SK-N-SH (cell line): ENCODE data around the gene GRIP1.

ENCODE experiments used
- EP300 ChIP-seq, 2 experiments: IDR thresholded peaks; 2 replicates each; pipeline versions ENCODE4 v1.4.0 to v1.6.1; 2012; ENCODE audit warnings: borderline replicate concordance in 1 of 2, low read depth in 1 of 2, low read length in 1 of 2
- EZH2phosphoT487 ChIP-seq: fragments of 200-600 bp; sonication (generic); IDR thresholded peaks from 2 replicates; pipeline ENCODE4 v1.6.1; 2017; ENCODE audit warnings: low read depth, mixed run types, mild to moderate bottlenecking, antibody characterized with exemption, moderate library complexity, borderline replicate concordance
- JUND ChIP-seq: IDR thresholded peaks from 2 replicates; pipeline ENCODE4 v1.4.0; 2012
- POLR2AphosphoS5 ChIP-seq: IDR thresholded peaks from 2 replicates; pipeline ENCODE4 v1.6.1; 2012; ENCODE audit warnings: low read depth, low read length
- RAD21 ChIP-seq: IDR thresholded peaks from 2 replicates; pipeline ENCODE4 v1.6.1; 2012; ENCODE audit warnings: mild to moderate bottlenecking, low read length
- SMC3 ChIP-seq: IDR thresholded peaks from 2 replicates; pipeline ENCODE4 v1.6.1; 2012; ENCODE audit warnings: low read depth, low read length, improper control_type of control experiment
- TAF1 ChIP-seq: IDR thresholded peaks from 2 replicates; pipeline ENCODE4 v1.6.1; 2012; ENCODE audit warnings: low read depth, mild to moderate bottlenecking, low read length, moderate library complexity, borderline replicate concordance
- TCF12 ChIP-seq: IDR thresholded peaks from 2 replicates; pipeline ENCODE4 v1.4.0; 2012
- YY1 ChIP-seq: IDR thresholded peaks from 2 replicates; pipeline ENCODE4 v1.4.0; 2012; ENCODE audit warnings: low read depth, mild to moderate bottlenecking
- TF ChIP-seq, protein P1 (sequence below): fragments of 200-600 bp; sonication (generic); IDR thresholded peaks from 2 replicates; pipeline ENCODE4 v1.6.1; 2017; ENCODE audit warnings: antibody characterized with exemption, mild to moderate bottlenecking, moderate library complexity
- TF ChIP-seq, protein P2 (sequence below): IDR thresholded peaks from 2 replicates; pipeline ENCODE4; 2012
- TF ChIP-seq, protein P3 (sequence below): fragments of 150-350 bp; IDR thresholded peaks from 2 replicates; pipeline ENCODE4 v1.6.1; 2017; ENCODE audit warnings: antibody characterized with exemption, low read length, low read depth, borderline replicate concordance
- TF ChIP-seq, protein P4 (sequence below): IDR thresholded peaks from 2 replicates; pipeline ENCODE4 v1.4.0; 2012; ENCODE audit warnings: low read depth
- TF ChIP-seq, protein P5 (sequence below): IDR thresholded peaks from 2 replicates; pipeline ENCODE4 v1.4.0; 2012; ENCODE audit warnings: low read depth, borderline replicate concordance

DNA sequence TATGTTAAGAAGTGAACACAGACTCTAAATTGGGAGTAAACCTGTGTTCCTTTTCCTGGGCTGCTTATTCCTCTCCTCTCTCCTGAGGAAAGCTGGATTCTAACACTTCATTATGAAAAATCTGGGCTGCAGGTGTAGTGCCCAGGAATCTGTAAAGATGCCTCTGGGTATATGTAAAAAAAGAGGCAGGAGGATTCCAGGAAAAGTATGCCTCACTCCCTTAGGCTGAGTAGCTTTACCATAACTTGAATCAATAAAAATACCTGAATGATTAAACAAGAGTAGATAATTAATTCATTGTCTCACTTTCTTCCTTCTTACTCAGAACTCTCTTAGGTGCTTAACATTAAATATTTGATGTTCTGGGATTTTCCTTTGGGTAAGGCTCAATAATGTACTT lies 185.1 kb downstream of the GRIP1 start:
- TF ChIP-seq, protein P1, sequence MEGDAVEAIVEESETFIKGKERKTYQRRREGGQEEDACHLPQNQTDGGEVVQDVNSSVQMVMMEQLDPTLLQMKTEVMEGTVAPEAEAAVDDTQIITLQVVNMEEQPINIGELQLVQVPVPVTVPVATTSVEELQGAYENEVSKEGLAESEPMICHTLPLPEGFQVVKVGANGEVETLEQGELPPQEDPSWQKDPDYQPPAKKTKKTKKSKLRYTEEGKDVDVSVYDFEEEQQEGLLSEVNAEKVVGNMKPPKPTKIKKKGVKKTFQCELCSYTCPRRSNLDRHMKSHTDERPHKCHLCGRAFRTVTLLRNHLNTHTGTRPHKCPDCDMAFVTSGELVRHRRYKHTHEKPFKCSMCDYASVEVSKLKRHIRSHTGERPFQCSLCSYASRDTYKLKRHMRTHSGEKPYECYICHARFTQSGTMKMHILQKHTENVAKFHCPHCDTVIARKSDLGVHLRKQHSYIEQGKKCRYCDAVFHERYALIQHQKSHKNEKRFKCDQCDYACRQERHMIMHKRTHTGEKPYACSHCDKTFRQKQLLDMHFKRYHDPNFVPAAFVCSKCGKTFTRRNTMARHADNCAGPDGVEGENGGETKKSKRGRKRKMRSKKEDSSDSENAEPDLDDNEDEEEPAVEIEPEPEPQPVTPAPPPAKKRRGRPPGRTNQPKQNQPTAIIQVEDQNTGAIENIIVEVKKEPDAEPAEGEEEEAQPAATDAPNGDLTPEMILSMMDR, result no peak
- TF ChIP-seq SMC3 (no peak), JUND (no peak), POLR2AphosphoS5 (no peak), EZH2phosphoT487 (no peak), TAF1 (no peak), TCF12 (no peak), RAD21 (no peak), EP300 (IDR thresholded peaks at IDR 0.05; ENCODE audit: borderline replicate concordance in 1 of 2, low read depth in 1 of 2, low read length in 1 of 2) (no peak), YY1 (no peak)
- TF ChIP-seq, protein P2, sequence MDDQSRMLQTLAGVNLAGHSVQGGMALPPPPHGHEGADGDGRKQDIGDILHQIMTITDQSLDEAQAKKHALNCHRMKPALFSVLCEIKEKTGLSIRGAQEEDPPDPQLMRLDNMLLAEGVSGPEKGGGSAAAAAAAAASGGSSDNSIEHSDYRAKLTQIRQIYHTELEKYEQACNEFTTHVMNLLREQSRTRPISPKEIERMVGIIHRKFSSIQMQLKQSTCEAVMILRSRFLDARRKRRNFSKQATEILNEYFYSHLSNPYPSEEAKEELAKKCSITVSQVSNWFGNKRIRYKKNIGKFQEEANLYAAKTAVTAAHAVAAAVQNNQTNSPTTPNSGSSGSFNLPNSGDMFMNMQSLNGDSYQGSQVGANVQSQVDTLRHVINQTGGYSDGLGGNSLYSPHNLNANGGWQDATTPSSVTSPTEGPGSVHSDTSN, result no peak
- TF ChIP-seq, protein P3, sequence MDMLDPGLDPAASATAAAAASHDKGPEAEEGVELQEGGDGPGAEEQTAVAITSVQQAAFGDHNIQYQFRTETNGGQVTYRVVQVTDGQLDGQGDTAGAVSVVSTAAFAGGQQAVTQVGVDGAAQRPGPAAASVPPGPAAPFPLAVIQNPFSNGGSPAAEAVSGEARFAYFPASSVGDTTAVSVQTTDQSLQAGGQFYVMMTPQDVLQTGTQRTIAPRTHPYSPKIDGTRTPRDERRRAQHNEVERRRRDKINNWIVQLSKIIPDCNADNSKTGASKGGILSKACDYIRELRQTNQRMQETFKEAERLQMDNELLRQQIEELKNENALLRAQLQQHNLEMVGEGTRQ, result no peak
- TF ChIP-seq, protein P4, sequence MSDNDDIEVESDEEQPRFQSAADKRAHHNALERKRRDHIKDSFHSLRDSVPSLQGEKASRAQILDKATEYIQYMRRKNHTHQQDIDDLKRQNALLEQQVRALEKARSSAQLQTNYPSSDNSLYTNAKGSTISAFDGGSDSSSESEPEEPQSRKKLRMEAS, result no peak
- TF ChIP-seq, protein P5, sequence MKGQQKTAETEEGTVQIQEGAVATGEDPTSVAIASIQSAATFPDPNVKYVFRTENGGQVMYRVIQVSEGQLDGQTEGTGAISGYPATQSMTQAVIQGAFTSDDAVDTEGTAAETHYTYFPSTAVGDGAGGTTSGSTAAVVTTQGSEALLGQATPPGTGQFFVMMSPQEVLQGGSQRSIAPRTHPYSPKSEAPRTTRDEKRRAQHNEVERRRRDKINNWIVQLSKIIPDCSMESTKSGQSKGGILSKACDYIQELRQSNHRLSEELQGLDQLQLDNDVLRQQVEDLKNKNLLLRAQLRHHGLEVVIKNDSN, result no peak
